HG03135 (cell line): ENCODE data around the gene SLC25A25.
A peak's percentile ranks its signal among the peaks of the same experiment; 100 is the strongest.

Experiments
- ATAC-seq: cut with Tn5 transposase; IDR thresholded peaks from one replicate; pipeline ENCODE4 v1.9.1; 2021; ENCODE audit warnings: mild to moderate bottlenecking, moderate library complexity; ENCODE audit not compliant: unreplicated experiment

SLC25A25 gene

GRCh38 chr9:128072144-128073021 is 4.4 kb downstream of the SLC25A25 start:
- ATAC-seq = no peak

- ATAC-seq = no peak
These were observed 5.3 kb downstream of the SLC25A25 start for GRCh38 chr9:128073253-128073886.

- no peak for ATAC-seq
These were observed 9.9 kb downstream of the SLC25A25 start for GRCh38 chr9:128077847-128078503.

- ATAC-seq = no peak
These were observed 10.7 kb downstream of the SLC25A25 start for GRCh38 chr9:128078504-128079434.

GRCh38 chr9:128080206-128080605 is 12.2 kb downstream of the SLC25A25 start:
- no peak for ATAC-seq

GRCh38 chr9:128081056-128081455 is 13.0 kb downstream of the SLC25A25 start:
- ATAC-seq = no peak

- no peak for ATAC-seq
These were observed 14.1 kb downstream of the SLC25A25 start for GRCh38 chr9:128082151-128082550.

- ATAC-seq = no peak
These were observed 16.7 kb downstream of the SLC25A25 start for GRCh38 chr9:128084746-128085145.

GRCh38 chr9:128085943-128086342 is 17.9 kb downstream of the SLC25A25 start:
- ATAC-seq = no peak

GRCh38 chr9:128087262-128087661 is 19.2 kb downstream of the SLC25A25 start:
- ATAC-seq = no peak

GRCh38 chr9:128088253-128088945 is 20.4 kb downstream of the SLC25A25 start:
- ATAC-seq = no peak

GRCh38 chr9:128089299-128089698 is 21.3 kb downstream of the SLC25A25 start:
- no peak for ATAC-seq

GRCh38 chr9:128091144-128091543 is 23.1 kb downstream of the SLC25A25 start:
- ATAC-seq = no peak

GRCh38 chr9:128091571-128091970 is 23.5 kb downstream of the SLC25A25 start:
- ATAC-seq = no peak

- no peak for ATAC-seq
These were observed 24.4 kb downstream of the SLC25A25 start for GRCh38 chr9:128092199-128092977.

GRCh38 chr9:128093011-128093410 is 25.0 kb downstream of the SLC25A25 start:
- no peak for ATAC-seq

GRCh38 chr9:128094166-128094949 is 26.3 kb downstream of the SLC25A25 start:
- peak; percentile 85 for ATAC-seq

- no peak for ATAC-seq
These were observed 27.0 kb downstream of the SLC25A25 start for GRCh38 chr9:128094950-128095544.
